NCI-H1105 (cell line): ENCODE measurements around the gene SPTBN5.

Source experiments
- DNase-seq: peaks from one replicate; lab custom pipeline; 2025; lab: John Stamatoyannopoulos, UW

The SPTBN5 gene

GRCh38 chr15:41824062-41824745 lies 69.6 kb downstream of the SPTBN5 start:
- DNase-seq = no peak

GRCh38 chr15:41823502-41823901 lies 70.4 kb downstream of the SPTBN5 start:
- DNase-seq = no peak

- no peak for DNase-seq
Observed at GRCh38 chr15:41822957-41823356, 70.9 kb downstream of the SPTBN5 start.

- DNase-seq = no peak
Observed at GRCh38 chr15:41822471-41822870, 71.4 kb downstream of the SPTBN5 start.

GRCh38 chr15:41821831-41822230 lies 72.0 kb downstream of the SPTBN5 start:
- DNase-seq = no peak

- no peak for DNase-seq
Observed at GRCh38 chr15:41820791-41821423, 72.9 kb downstream of the SPTBN5 start.

GRCh38 chr15:41819455-41820050 lies 74.3 kb downstream of the SPTBN5 start:
- DNase-seq = no peak

GRCh38 chr15:41817781-41818180 lies 76.1 kb downstream of the SPTBN5 start:
- DNase-seq = no peak

GRCh38 chr15:41817327-41817726 lies 76.5 kb downstream of the SPTBN5 start:
- DNase-seq = no peak

GRCh38 chr15:41816788-41817187 lies 77.1 kb downstream of the SPTBN5 start:
- no peak for DNase-seq

- no peak for DNase-seq
Observed at GRCh38 chr15:41814534-41814933, 79.3 kb downstream of the SPTBN5 start.

- DNase-seq = no peak
Observed at GRCh38 chr15:41813426-41813825, 80.4 kb downstream of the SPTBN5 start.

GRCh38 chr15:41812820-41813375 lies 81.0 kb downstream of the SPTBN5 start:
- no peak for DNase-seq

- peak; percentile 41 for DNase-seq
Observed at GRCh38 chr15:41811432-41812195, 82.2 kb downstream of the SPTBN5 start.

- DNase-seq = no peak
Observed at GRCh38 chr15:41810651-41811431, 83.0 kb downstream of the SPTBN5 start.

GRCh38 chr15:41809526-41810220 lies 84.2 kb downstream of the SPTBN5 start:
- no peak for DNase-seq

- no peak for DNase-seq
Observed at GRCh38 chr15:41809121-41809520, 84.7 kb downstream of the SPTBN5 start.

GRCh38 chr15:41806291-41807181 lies 87.3 kb downstream of the SPTBN5 start:
- DNase-seq = peak; percentile 23

- DNase-seq = no peak
Observed at GRCh38 chr15:41805711-41806110, 88.1 kb downstream of the SPTBN5 start.
